HG03280 (cell line): ENCODE measurements around the gene GPC2.
"Not testable (repeated sequence)": the region's sequence is repeated elsewhere in the genome, so short reads cannot be mapped to it uniquely, and the experiment has no call there.

Experiments used
- ATAC-seq: cut with Tn5 transposase; IDR thresholded peaks from one replicate; pipeline ENCODE4 v1.9.1; 2021; ENCODE audit warnings: mild to moderate bottlenecking, moderate library complexity; ENCODE audit not compliant: unreplicated experiment

Gene GPC2

GRCh38 chr7:100177045-100178001, at the start of gene GPC2, which contains the start of gene STAG3:
GPC2 (minus strand) TSS chr7:100177381; CDS start chr7:100177199, 182 bp downstream.
STAG3 (plus strand) TSS chr7:100177918; CDS start chr7:100180557, 2,639 bp downstream.
- peak; percentile 87 for ATAC-seq

GRCh38 chr7:100224891-100225290, 47.7 kb upstream of the GPC2 start:
- ATAC-seq: not testable (repeated sequence)

- not testable (repeated sequence) for ATAC-seq
These were observed 46.3 kb upstream of the GPC2 start for GRCh38 chr7:100223376-100223927.

- ATAC-seq: no peak
These were observed 45.4 kb upstream of the GPC2 start for GRCh38 chr7:100222445-100223132.

GRCh38 chr7:100221767-100222444, 44.7 kb upstream of the GPC2 start:
- ATAC-seq: no peak

- peak; percentile 48 for ATAC-seq
These were observed 44.1 kb upstream of the GPC2 start for GRCh38 chr7:100221231-100221718.

GRCh38 chr7:100220586-100221230, 43.5 kb upstream of the GPC2 start:
- ATAC-seq: peak; percentile 6

- ATAC-seq: not testable (repeated sequence)
These were observed 42.8 kb upstream of the GPC2 start, which contains the start of gene PVRIG for GRCh38 chr7:100219801-100220585. PVRIG (plus strand) TSS chr7:100219949; CDS start chr7:100219971, 22 bp downstream.

- no peak for ATAC-seq
These were observed 42.1 kb upstream of the GPC2 start for GRCh38 chr7:100219271-100219737.

- ATAC-seq: peak; percentile 12
These were observed 40.8 kb upstream of the GPC2 start for GRCh38 chr7:100217934-100218333.

- no peak for ATAC-seq
These were observed 38.7 kb upstream of the GPC2 start for GRCh38 chr7:100215895-100216294.

GRCh38 chr7:100214356-100214755, 37.2 kb upstream of the GPC2 start:
- ATAC-seq: not testable (repeated sequence)

GRCh38 chr7:100213672-100214071, 36.5 kb upstream of the GPC2 start:
- ATAC-seq: no peak

GRCh38 chr7:100212631-100213286, 35.6 kb upstream of the GPC2 start:
- no peak for ATAC-seq

- ATAC-seq: no peak
These were observed 34.2 kb upstream of the GPC2 start for GRCh38 chr7:100211342-100211780.

GRCh38 chr7:100210805-100211204, 33.6 kb upstream of the GPC2 start:
- no peak for ATAC-seq

GRCh38 chr7:100209493-100209892, 32.3 kb upstream of the GPC2 start:
- no peak for ATAC-seq

- peak; percentile 69 for ATAC-seq
These were observed 31.8 kb upstream of the GPC2 start for GRCh38 chr7:100208911-100209408.
